Activated CD8-positive, alpha-beta T cell treated with anti-CD3 and anti-CD28 coated beads for 36 hours (primary cell): ENCODE measurements around the gene SRC. TPM values are rescaled to one million over a fixed set of nuclear protein-coding genes. Genes with fewer than 3 reads are reported as not detected.

Experiments
- ATAC-seq: fragments of 200-7000 bp; cut with Tn5 transposase; one replicate; pipeline ENCODE4 v1.10.0; 2021; ENCODE audit warnings: mild to moderate bottlenecking, moderate library complexity
- CTCF ChIA-PET: fragments of 350-600 bp; sonication (Branson Sonifier 250); formaldehyde crosslinking; loops from one replicate; lab custom pipeline; 2021; ENCODE audit warnings: antibody characterized with exemption; lab: Charles Lee
- POLR2A ChIA-PET: fragments of 350-600 bp; sonication (Branson Sonifier 250); formaldehyde crosslinking; loops from one replicate; lab custom pipeline; 2021; ENCODE audit warnings: antibody characterized with exemption; lab: Charles Lee
- DNase-seq: peaks from one replicate; pipeline ENCODE4 v3.0.0-alpha.2; 2020
- H3K27ac Mint-ChIP-seq: one replicate; pipeline ENCODE4 v1.8.0; 2021; ENCODE audit warnings: mild to moderate bottlenecking, mixed read lengths
- H3K27me3 Mint-ChIP-seq: one replicate; pipeline ENCODE4 v1.8.0; 2021; ENCODE audit warnings: mixed read lengths
- H3K36me3 Mint-ChIP-seq: one replicate; pipeline ENCODE4 v1.8.0; 2021; ENCODE audit warnings: low read depth, mixed read lengths
- H3K4me1 Mint-ChIP-seq: one replicate; pipeline ENCODE4 v1.8.0; 2021; ENCODE audit warnings: low read depth, mixed read lengths
- H3K4me3 Mint-ChIP-seq: one replicate; pipeline ENCODE4 v1.8.0; 2021; ENCODE audit warnings: mild to moderate bottlenecking, moderate library complexity, mixed read lengths
- H3K9me3 Mint-ChIP-seq: one replicate; pipeline ENCODE4 v1.8.0; 2021; ENCODE audit warnings: mixed read lengths
- CTCF ChIP-seq: fragments of 200-600 bp; IDR thresholded peaks from one replicate; pipeline ENCODE4 v1.8.0; 2022; ENCODE audit warnings: antibody characterized with exemption, mild to moderate bottlenecking
- intact Hi-C: fragments of 100-400 bp; cut with micrococcal nuclease; formaldehyde crosslinking; loops from one replicate; pipeline ENCODE4 v1.10.0; 2022
- total RNA-seq, 2 experiments: library from RNA; stranded (reverse); gene quantifications; one replicate each; pipeline ENCODE4 v1.2.3, GENCODE V29; 2021

The SRC gene
- total RNA-seq, 2 experiments from 2014 or later: 0.88 to 2.4 TPM

DNA sequence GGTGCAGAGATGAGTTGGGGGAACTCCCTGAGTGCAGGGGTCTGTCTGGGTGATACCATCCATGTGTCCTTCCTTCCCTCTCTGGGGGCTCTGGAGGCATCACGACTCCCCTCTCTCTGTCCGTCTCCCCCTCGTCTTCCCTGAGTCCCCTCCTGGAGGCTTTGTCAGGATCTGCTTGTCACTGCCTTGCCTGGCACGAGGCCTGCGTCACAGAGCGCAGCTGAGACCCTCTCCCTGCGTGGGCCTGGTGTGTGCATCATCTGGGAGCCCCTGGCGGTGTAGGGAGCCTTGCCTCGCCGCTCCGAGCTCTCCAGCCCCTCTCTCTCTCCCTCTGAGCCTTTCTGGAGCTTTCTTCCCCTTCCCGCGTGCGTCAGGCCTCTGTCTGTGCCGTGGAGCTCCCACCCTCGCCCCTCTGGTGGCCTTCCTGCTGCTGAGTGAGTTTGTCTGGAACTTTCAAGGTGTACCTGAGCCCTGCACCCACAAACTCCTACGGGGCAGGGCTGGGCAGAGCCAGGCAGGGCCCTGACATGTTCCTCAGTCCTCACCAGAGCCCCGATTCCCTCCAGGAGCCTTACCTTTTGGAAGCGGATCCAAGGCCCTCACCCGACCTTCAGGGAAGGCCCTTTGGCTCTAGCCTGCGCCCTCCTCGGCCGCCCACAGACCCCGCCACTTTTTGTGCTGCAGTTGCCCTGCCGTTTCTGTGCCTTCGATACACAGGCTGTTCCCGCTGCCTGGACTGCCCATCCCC is 70.3 kb downstream of the SRC start:
- Mint-ChIP-seq H3K4me1 (no peaks in the 10 kb centered on the region), H3K9me3 (no peaks in the 10 kb centered on the region), H3K27me3 (peaks cover 7% of the 10 kb centered on the region), H3K27ac (no peak overlapping the region), H3K36me3 (no peaks in the 10 kb centered on the region), H3K4me3 (no peak overlapping the region)
- ATAC-seq: no peak
- no peak for DNase-seq
- no peak for TF ChIP-seq CTCF
- intact Hi-C loops: no loop called here
- ChIA-PET CTCF (no interaction called here), POLR2A (no interaction called here)

DNA sequence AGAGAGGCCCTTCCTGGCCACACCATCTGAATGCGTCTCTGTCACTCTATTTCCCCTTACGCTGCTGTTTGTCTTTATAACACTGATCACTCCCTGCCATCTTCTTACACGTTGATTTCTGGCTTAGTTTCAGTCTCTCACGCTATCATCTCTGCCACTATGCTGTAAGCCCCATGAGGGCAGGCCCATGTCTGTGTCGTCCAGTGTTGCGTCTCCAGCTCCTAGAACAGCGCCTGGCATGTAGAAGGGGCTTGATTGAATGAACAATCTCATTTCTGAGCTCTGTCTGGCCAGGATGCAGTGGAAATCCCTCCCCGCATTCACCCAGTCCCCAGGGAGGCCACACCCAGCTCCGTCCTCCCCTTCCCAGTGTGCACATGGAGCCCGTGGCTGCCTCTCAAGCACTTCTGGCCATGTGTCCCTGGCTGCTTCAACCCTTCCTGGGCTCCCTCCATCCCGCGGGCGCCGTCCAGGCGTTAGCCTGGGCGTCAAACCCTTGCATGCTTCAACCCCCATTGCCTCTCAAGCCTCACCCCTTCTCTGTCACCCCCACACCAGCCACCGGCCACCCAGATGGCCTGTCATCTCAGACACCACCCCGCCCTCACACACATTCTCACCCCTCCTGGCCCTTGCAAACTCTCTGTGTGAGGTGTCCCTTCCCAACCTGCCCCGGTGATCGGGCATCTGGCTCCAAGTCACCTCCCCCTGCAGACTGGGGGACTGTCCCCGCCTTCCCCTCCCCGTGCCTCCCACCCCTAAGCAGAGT is 71.1 kb downstream of the SRC start:
- no peaks in the 10 kb centered on the region for H3K36me3 Mint-ChIP-seq
- H3K9me3 Mint-ChIP-seq: no peaks in the 10 kb centered on the region
- H3K4me1 Mint-ChIP-seq: peaks cover 2% of the 10 kb centered on the region
- intact Hi-C loops: no loop called here
- ChIA-PET POLR2A (no interaction called here), CTCF (no interaction called here)
- H3K27me3 Mint-ChIP-seq: peaks cover 10% of the 10 kb centered on the region
- H3K4me3 Mint-ChIP-seq: no peak overlapping the region
- ATAC-seq (no peak), DNase-seq (no peak)
- no peak overlapping the region for H3K27ac Mint-ChIP-seq
- TF ChIP-seq CTCF: no peak

DNA sequence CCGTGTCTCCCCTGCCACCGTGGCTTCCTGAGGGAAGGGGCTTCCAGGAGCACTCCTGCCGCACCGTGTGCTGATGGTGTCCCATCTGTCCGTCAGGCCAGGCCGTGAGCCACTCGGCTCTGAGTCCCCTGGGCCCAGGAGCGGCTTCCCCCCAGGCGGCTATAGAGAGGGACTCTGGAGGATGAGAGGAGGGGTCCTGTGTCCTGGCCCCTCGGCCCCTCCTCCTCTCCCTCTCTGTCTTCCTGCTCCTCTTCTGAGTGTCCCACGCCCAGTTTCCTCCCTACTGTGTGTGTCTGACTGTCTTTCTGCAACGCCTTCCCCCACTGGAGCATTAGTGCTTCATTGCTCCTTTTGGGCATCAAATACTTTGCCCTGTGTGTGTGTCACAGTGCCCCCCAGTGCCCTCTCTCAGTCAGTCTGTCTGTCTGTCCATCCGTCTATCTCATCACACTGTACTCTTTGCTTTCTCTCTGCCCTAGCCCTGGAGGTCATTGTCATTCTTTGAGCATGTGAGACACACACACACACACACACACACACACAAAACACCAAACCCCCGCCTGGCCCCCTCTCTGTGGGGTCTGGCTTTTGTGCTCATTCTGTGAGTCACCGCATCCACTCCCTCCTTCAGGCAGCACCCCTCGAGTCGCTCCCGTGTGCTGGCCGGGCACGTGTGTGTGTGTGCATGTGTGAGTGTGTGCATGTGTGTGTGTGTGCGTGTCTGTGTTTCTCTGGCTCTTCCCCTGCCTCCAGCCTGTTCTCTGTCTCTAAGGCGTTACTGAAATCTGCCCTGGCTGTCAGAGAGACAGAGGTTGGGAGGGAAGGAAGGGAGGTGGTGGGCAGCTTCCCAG is 71.9 kb downstream of the SRC start:
- intact Hi-C loops: no loop called here
- ChIA-PET POLR2A (no interaction called here), CTCF (no interaction called here)
- ATAC-seq (peak; percentile 34), DNase-seq (no peak)
- no peaks in the 10 kb centered on the region for H3K36me3 Mint-ChIP-seq
- H3K4me3 Mint-ChIP-seq: no peak overlapping the region
- no peak for TF ChIP-seq CTCF
- no peak overlapping the region for H3K27ac Mint-ChIP-seq
- peaks cover 2% of the 10 kb centered on the region for H3K4me1 Mint-ChIP-seq
- no peaks in the 10 kb centered on the region for H3K9me3 Mint-ChIP-seq
- H3K27me3 Mint-ChIP-seq: peaks cover 12% of the 10 kb centered on the region

DNA sequence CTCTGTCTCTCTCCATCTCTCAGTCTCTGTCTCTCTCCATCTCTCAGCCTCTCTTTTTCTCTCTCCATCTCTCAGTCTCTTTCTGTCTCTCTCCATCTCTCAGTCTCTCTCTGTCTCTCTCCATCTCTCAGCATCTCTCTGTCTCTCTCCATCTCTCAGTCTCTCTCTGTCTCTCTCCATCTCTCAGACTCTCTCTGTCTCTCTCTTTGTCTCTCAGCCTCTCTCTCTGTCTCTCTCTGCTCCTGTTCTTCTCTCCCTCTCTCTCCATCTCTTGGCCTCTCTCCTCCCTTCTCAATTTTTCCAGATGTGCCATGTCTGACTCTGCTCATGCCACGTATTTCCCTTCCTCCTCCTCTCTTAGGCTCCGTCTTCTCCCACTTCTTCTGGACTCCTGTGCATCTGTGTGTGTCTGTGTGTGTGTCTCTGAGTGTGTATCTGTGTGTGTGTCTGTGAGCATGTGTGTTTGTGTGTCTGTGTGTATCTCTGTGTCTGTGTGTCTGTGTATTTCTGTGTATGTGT is 72.7 kb downstream of the SRC start:
- H3K27ac Mint-ChIP-seq: no peak overlapping the region
- H3K9me3 Mint-ChIP-seq: no peaks in the 10 kb centered on the region
- ATAC-seq (no peak), DNase-seq (no peak)
- POLR2A ChIA-PET: no interaction called here
- CTCF ChIA-PET: no interaction called here
- H3K4me1 Mint-ChIP-seq: peaks cover 2% of the 10 kb centered on the region
- no peaks in the 10 kb centered on the region for H3K36me3 Mint-ChIP-seq
- H3K27me3 Mint-ChIP-seq: peaks cover 14% of the 10 kb centered on the region
- TF ChIP-seq CTCF: no peak
- intact Hi-C loops: no loop called here
- H3K4me3 Mint-ChIP-seq: no peak overlapping the region
